Small intestine (tissue), 7 donors: Measurements from ENCODE around the gene RBMS3. TPM values are rescaled to one million over a fixed set of nuclear protein-coding genes. Genes with fewer than 3 reads are reported as not detected.

Source experiments
- DNase-seq, 2 donors: peaks; one replicate each; pipeline versions ENCODE4 v3.0.0 to v3.0.0-alpha.2; 2013
- FAIRE-seq: peaks from 2 replicates; lab custom pipeline; 2012; peaks lifted over from hg19 to GRCh38; lab: Jason Lieb, UNC
- H3K27ac ChIP-seq, 3 donors: one replicate each; pipeline ENCODE4 v1.5.1; 2013; ENCODE audit warnings: low read length in 2 of 3, mild to moderate bottlenecking in 2 of 3, control low read depth in 1 of 3, inconsistent platforms in 1 of 3, low read depth in 1 of 3, moderate library complexity in 1 of 3
- H3K27me3 ChIP-seq, 3 donors: one replicate each; pipeline ENCODE4 v1.6.1; 2013; ENCODE audit warnings: low read length in 3 of 3, inconsistent platforms in 1 of 3; ENCODE audit not compliant: control insufficient read depth in 3 of 3, insufficient read depth in 3 of 3
- H3K36me3 ChIP-seq, 3 donors: one replicate each; pipeline ENCODE4 v1.6.1; 2013; ENCODE audit warnings: low read length in 3 of 3, inconsistent platforms in 1 of 3, low read depth in 1 of 3, mild to moderate bottlenecking in 1 of 3, moderate library complexity in 1 of 3; ENCODE audit not compliant: control insufficient read depth in 3 of 3, insufficient read depth in 2 of 3
- H3K4me1 ChIP-seq, 3 donors: one replicate each; pipeline ENCODE4 v1.6.1; 2013; ENCODE audit warnings: low read length in 2 of 3, inconsistent platforms in 1 of 3, low read depth in 1 of 3, mild to moderate bottlenecking in 1 of 3, moderate library complexity in 1 of 3; ENCODE audit not compliant: control insufficient read depth in 3 of 3, insufficient read depth in 2 of 3
- H3K4me3 ChIP-seq, 3 donors: one replicate each; pipeline ENCODE4 v1.5.1; 2013; ENCODE audit warnings: low read length in 3 of 3, control low read depth in 1 of 3, inconsistent platforms in 1 of 3, low read depth in 1 of 3, mild to moderate bottlenecking in 1 of 3, moderate library complexity in 1 of 3
- H3K9me3 ChIP-seq, 2 donors: one replicate each; pipeline ENCODE4 v1.6.1; 2013; ENCODE audit warnings: low read depth in 1 of 2, low read length in 1 of 2; ENCODE audit not compliant: control insufficient read depth in 2 of 2, insufficient read depth in 1 of 2
- WGBS, 3 donors: extraction: QIAGEN DNeasy Blood & Tissue Kit; methylation state at CpG; one replicate each; pipeline ENCODE4 v1.1.7; 2013; 5-methylcytosine and 5-hydroxymethylcytosine counted together
- polyA plus RNA-seq, 4 donors: library from polyadenylated mRNA; stranded (reverse) in 3 of 4; unstranded in 1 of 4; fragments of 200-250 nt in 3 of 4; fragments of 120-200 nt in 1 of 4; gene quantifications; one replicate each; pipeline versions ENCODE4 v1.2.1 to v1.2.3, GENCODE V29; 2013
- donor health status: healthy with polysubstance abuse.
- donor health status: control.
- donor health status: control.
- donor health status: Bipolar disorder and iron deficiency.
- donor health status: healthy.

Gene RBMS3
- polyA plus RNA-seq, 4 donors, result 0.81 to 6.4 (median 4.8) TPM; not detected in 1

- H3K27me3 ChIP-seq, result no peaks in the 10 kb centered on the region
- no peak overlapping the region for H3K27ac ChIP-seq
- no peaks in the 10 kb centered on the region for H3K4me1 ChIP-seq
- H3K36me3 ChIP-seq, result no peaks in the 10 kb centered on the region
- H3K4me3 ChIP-seq, result no peak overlapping the region
- FAIRE-seq, result no peak
- no peaks in the 10 kb centered on the region for H3K9me3 ChIP-seq
- WGBS, 3 donors, result 66 to 79% (median 73%) methylated on average over 11 of the region's 11 CpGs
- DNase-seq, result no peak
Observed at GRCh38 chr3:29414468-29415224, 133.8 kb downstream of the RBMS3 start.

DNA sequence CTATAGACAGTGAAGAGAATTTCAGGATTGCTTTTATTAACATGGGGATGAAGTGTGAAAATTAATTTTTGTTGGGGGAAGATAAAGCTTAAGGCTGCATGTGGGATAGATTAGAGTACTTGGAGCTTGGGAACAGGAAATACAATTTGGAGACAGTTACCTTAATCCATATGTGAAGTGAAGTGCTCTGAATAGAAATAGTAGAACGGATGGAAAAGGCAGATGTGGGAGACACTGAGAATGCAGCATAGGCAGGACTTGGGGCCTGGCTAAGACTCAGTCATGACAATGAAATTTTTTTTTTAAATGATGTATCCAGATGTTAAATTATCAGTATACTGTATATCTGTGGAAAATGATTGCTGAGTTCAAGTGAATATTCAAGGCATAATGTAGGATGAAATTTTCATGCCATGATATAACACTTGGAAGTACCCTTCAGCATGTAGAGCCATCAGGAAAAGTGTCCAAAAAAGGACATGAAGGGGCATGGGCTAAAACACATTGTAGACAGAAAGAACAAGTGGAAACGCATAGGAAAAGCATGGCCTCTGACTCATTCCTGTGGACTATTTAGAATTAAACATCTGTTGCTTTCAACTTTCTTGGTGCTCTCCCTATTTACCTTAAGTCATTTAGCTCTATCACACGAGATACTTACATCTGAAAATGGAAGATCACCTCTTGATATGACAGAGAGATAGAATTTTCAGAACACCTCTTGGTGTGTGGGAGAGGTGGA lies 134.8 kb downstream of the RBMS3 start:
- 65 to 75% (median 70%) methylated on average over 3 of the region's 3 CpGs for WGBS, 3 donors
- H3K4me1 ChIP-seq, result no peaks in the 10 kb centered on the region

GRCh38 chr3:29416514-29416913 lies 135.6 kb downstream of the RBMS3 start:
- FAIRE-seq (no peak), DNase-seq (no peak)
- WGBS, 3 donors, result 56 to 81% (median 63%) methylated on average over 2 of the region's 2 CpGs

More for the DNA sequence above, 134.8 kb downstream of the RBMS3 start:
- no peak for DNase-seq
- Histone ChIP-seq H3K4me3 (no peak overlapping the region), H3K27ac (no peak overlapping the region), H3K9me3 (no peaks in the 10 kb centered on the region), H3K27me3 (no peaks in the 10 kb centered on the region), H3K36me3 (no peaks in the 10 kb centered on the region)
- FAIRE-seq, result no peak

GRCh38 chr3:29420106-29420505 lies 139.2 kb downstream of the RBMS3 start:
- DNase-seq (no peak), FAIRE-seq (no peak)
- Histone ChIP-seq H3K4me3 (no peak overlapping the region), H3K27ac (no peak overlapping the region), H3K36me3 (no peaks in the 10 kb centered on the region), H3K9me3 (no peaks in the 10 kb centered on the region), H3K27me3 (no peaks in the 10 kb centered on the region), H3K4me1 (no peaks in the 10 kb centered on the region)
- 92 to 93% (median 92%) methylated on average over 6 of the region's 6 CpGs for WGBS, 3 donors

More at GRCh38 chr3:29416514-29416913, 135.6 kb downstream of the RBMS3 start:
- no peaks in the 10 kb centered on the region for H3K4me1 ChIP-seq
- H3K4me3 ChIP-seq, result no peak overlapping the region
- no peaks in the 10 kb centered on the region for H3K9me3 ChIP-seq
- no peaks in the 10 kb centered on the region for H3K36me3 ChIP-seq
- H3K27me3 ChIP-seq, result no peaks in the 10 kb centered on the region
- H3K27ac ChIP-seq, result no peak overlapping the region

GRCh38 chr3:29426302-29427226 lies 145.7 kb downstream of the RBMS3 start:
- no peaks in the 10 kb centered on the region for H3K9me3 ChIP-seq
- no peaks in the 10 kb centered on the region for H3K27me3 ChIP-seq
- H3K4me1 ChIP-seq, result no peaks in the 10 kb centered on the region
- 61 to 81% (median 63%) methylated on average over 2 of the region's 2 CpGs for WGBS, 3 donors
- no peak overlapping the region for H3K27ac ChIP-seq
- DNase-seq (no peak), FAIRE-seq (no peak)
- H3K36me3 ChIP-seq, result no peaks in the 10 kb centered on the region
- no peak overlapping the region for H3K4me3 ChIP-seq

- H3K9me3 ChIP-seq, result no peaks in the 10 kb centered on the region
- H3K4me1 ChIP-seq, result no peaks in the 10 kb centered on the region
- DNase-seq, result no peak
- H3K27me3 ChIP-seq, result no peaks in the 10 kb centered on the region
- WGBS, 3 donors, result 80 to 87% (median 81%) methylated on average over 7 of the region's 7 CpGs
- no peak overlapping the region for H3K4me3 ChIP-seq
- FAIRE-seq, result no peak
- peak overlapping the region in 1 of 3 donors; percentile 14 for H3K27ac ChIP-seq
- no peaks in the 10 kb centered on the region for H3K36me3 ChIP-seq
Observed at GRCh38 chr3:29427266-29428103, 146.6 kb downstream of the RBMS3 start.

GRCh38 chr3:29429055-29429679 lies 148.3 kb downstream of the RBMS3 start:
- H3K4me3 ChIP-seq, result no peak overlapping the region
- no peaks in the 10 kb centered on the region for H3K9me3 ChIP-seq
- 61 to 77% (median 67%) methylated on average over 4 of the region's 4 CpGs for WGBS, 3 donors
- H3K27ac ChIP-seq, result no peak overlapping the region
- H3K4me1 ChIP-seq, result no peaks in the 10 kb centered on the region
- no peak for FAIRE-seq
- no peaks in the 10 kb centered on the region for H3K27me3 ChIP-seq
- no peaks in the 10 kb centered on the region for H3K36me3 ChIP-seq
- no peak for DNase-seq
